SKM-1 treated with dmso at 0.1 percent for 144 hours (cell line): ENCODE results near the gene PLCB3.
"Not testable (repeated sequence)": the region's sequence is repeated elsewhere in the genome, so short reads cannot be mapped to it uniquely, and the experiment has no call there.

Experiments
- DNase-seq: peaks from one replicate; lab custom pipeline; 2025; ENCODE audit not compliant: unreplicated experiment; lab: John Stamatoyannopoulos, UW

PLCB3 gene

DNA sequence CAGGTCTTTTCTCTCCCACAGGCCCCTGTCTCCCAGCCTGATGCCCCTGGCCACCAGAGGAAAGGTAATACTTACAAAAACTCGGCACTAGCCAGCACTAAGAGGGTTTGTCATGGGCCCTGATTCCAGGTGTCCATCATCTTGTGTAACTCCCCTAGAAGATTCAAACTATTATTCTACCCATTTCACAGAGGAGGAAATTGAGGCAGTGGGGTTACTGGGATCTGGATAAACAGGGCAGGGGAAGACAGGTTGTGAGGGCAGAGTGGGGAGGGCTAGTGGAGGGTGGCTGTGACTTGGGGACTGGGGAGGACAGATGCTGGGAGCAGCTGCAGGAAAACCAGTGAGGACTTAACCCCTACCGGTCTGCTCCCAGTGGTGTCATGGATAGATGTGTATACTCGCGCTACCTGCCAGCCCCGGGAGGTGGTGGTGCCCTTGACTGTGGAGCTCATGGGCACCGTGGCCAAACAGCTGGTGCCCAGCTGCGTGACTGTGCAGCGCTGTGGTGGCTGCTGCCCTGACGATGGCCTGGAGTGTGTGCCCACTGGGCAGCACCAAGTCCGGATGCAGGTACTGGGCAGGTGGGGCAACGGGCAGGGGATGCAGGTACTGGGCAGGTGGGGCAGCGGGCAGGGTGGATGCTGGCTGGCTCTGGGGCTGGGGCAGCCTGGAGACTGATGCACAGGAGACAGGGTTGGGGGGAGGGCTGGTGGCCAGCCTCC, 15.7 kb upstream of the PLCB3 start:
- no peak for DNase-seq

DNA sequence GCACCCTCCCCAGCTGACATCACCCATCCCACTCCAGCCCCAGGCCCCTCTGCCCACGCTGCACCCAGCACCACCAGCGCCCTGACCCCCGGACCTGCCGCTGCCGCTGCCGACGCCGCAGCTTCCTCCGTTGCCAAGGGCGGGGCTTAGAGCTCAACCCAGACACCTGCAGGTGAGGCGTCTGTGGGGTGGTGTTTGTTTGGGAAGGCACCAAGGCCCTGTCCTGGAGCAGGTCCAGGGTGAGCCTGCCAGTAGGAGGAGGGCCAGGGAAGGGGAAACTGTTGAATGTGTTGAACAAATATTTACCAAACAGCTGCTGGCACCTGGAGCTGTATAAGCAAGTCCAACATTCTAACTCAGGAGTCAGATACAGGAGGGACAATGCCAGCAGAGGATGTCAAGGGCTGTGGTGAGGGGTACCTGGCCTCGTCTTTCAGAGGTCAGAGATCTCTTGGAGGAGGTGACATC, 13.8 kb upstream of the PLCB3 start:
- DNase-seq, result no peak

DNA sequence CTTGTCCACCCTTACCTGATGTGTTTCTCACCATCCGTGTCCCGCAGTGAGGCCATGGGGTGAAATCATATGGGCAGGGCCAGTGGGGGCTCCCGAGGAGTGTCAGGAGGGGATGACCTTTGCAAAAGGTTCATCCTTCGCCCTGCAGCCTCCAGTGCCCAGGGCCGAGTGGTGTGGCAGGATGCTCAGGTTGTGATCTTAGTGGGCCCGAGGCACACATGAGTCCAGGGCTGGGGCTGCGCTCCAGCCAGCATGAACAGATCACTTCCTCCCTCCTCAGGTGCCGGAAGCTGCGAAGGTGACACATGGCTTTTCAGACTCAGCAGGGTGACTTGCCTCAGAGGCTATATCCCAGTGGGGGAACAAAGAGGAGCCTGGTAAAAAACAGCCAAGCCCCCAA, 13.3 kb upstream of the PLCB3 start:
- DNase-seq, result no peak

- peak; percentile 79 for DNase-seq
These were observed 12.3 kb upstream of the PLCB3 start for GRCh38 chr11:64238999-64239398.

DNA sequence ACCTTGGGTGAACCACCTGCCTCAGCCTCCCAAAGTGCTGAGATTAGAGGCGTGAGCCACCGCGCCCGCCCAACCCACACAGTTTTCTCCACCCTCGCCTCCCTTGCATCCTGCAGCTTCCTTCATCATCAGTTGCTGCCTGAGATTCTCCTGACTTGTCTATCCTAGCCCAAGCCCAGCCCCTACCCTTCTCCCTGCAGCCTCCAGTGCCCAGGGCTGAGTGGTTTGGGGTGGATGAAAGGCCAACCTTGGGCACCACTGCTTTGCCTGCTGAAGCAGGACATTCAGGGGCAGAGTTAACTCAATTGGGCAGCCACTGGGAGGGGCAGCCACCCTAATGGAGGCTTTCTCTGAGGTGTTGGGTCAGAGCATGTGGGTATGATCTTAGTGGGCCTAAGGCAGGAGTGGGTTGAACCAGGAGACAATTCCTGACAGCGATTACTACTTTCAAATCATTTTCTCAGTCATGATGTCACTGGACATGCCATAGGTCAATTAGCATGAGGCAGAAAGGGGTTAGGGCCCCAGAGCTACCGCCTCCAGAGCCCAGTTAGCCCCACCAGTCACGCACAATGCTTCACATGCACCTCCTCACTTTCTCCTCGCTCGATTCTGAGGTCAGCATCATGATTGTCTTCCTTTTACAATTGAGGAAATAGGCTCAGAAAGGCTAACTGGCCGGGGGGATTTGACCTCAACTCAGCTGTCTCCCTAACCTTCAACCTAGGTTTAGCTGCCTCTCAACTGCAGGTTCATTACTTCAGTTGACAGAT, 11.5 kb upstream of the PLCB3 start:
- peak; percentile 95 for DNase-seq

DNA sequence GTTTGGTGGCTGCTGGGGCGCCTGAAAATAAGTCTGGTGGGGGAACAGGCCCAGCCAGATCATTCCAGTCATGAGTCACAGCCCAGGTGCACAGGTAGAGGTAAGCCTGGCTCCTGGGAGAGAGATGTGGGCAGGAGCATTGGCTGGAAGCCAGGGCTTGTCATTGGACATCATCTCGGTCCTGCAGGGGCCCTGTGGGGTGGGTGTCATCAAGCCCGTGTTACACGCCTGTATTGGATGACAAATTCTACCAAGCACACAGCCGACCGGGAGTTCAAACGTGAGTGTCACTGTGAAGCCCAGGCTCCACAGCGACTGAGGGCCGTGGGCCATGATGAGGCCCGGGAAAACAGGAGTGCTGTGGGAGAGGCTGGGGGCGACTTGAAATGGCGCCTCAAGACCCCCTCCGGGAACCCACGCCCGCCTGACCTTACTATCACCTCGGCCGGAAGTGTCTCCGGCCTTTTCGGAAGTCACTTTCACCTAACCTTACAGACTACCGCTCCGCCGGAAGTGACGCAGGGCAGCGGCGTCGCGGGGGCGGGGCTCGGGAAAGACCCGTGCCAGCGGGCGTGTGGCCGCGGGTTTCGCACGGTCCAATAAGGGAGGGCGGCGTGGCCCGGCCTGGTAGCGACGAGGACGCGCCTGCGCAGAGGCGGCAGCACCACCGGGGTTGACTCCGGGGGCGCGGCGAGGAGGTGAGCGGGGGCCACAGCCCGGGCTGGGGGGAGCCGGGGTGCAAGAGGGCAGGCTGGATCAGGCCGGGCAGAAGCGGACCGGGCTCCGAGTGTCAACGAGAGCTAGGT, 10.7 kb upstream of the PLCB3 start, which contains the start of gene FKBP2:
TSS of gene FKBP2 (plus strand) at position 661 of the 806 bp plus-strand sequence. CDS start 1,293 bp downstream, outside the sequence.
- peak; percentile 88 for DNase-seq

GRCh38 chr11:64241241-64241490, 10.2 kb upstream of the PLCB3 start:
- no peak for DNase-seq

GRCh38 chr11:64241491-64242374, 9.6 kb upstream of the PLCB3 start:
- peak; percentile 96 for DNase-seq

DNA sequence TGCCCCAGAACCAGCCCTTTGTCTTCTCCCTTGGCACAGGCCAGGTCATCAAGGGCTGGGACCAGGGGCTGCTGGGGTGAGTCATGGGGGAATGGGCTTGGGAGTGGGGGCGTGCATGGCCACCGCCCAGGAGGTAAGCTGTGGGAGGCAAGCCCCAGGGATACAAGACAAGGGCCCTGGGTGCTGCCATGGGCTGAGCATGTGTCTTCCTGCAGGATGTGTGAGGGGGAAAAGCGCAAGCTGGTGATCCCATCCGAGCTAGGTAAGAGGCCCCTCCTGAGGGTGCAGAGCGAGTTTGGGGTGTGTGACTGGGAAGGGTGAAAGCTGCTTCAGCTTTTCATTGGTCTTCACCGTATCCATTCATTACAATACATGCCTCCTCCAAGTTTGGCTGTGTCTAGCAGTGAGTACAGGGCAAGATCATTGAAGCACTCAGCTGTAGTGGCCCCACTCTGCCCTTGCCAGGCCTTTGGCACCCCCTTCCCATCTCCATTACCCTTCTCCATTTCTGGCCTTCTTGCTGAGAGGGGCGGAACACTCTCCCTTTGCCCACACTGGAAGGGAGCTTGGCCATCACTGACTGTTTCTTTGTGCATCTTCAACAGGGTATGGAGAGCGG, 8.0 kb upstream of the PLCB3 start:
- no peak for DNase-seq

- no peak for DNase-seq
These were observed 7.2 kb upstream of the PLCB3 start for GRCh38 chr11:64244107-64244506.

GRCh38 chr11:64244966-64245365, 6.4 kb upstream of the PLCB3 start:
- DNase-seq, result no peak

DNA sequence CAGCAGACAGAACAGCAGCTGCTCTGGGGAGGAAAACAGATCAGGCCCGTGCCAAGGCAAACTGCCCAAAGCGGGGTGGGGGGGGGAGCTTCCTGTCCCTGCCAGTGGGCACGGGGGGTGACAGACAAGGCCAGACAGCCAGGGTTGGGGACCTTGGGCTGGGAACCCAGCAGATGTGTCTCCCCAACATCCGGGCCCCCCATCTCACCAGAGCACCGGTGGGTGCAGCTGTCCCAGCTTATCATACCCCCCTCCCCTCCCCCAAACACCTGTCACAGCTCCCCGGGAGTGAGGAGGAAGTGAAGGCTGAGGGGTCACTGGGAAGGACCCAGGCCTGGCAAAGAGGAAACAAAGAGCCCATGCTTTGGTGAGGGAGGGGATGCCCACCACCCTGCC, 5.9 kb upstream of the PLCB3 start:
- no peak for DNase-seq

- no peak for DNase-seq
These were observed 5.3 kb upstream of the PLCB3 start for GRCh38 chr11:64245797-64246620.

DNA sequence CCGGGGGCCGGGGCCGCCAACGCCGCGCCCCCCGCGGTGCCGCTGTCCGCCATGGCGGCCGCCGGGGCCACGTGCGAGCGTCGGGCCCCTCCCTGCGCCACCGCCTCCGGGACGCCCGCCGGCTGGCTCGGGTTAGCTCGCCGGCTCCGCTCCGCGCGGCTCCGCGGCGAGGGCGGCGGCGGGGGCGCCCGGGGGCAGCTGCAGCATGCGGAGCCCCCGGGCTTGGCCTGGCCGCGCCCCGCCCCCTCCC, 4.8 kb upstream of the PLCB3 start:
- not testable (repeated sequence) for DNase-seq

- peak; percentile 75 for DNase-seq
These were observed 4.2 kb upstream of the PLCB3 start, which contains the start of gene PPP1R14B for GRCh38 chr11:64246871-64247728. Gene PPP1R14B (minus strand): TSS chr11:64246943. CDS start chr11:64246673, 270 bp downstream.

DNA sequence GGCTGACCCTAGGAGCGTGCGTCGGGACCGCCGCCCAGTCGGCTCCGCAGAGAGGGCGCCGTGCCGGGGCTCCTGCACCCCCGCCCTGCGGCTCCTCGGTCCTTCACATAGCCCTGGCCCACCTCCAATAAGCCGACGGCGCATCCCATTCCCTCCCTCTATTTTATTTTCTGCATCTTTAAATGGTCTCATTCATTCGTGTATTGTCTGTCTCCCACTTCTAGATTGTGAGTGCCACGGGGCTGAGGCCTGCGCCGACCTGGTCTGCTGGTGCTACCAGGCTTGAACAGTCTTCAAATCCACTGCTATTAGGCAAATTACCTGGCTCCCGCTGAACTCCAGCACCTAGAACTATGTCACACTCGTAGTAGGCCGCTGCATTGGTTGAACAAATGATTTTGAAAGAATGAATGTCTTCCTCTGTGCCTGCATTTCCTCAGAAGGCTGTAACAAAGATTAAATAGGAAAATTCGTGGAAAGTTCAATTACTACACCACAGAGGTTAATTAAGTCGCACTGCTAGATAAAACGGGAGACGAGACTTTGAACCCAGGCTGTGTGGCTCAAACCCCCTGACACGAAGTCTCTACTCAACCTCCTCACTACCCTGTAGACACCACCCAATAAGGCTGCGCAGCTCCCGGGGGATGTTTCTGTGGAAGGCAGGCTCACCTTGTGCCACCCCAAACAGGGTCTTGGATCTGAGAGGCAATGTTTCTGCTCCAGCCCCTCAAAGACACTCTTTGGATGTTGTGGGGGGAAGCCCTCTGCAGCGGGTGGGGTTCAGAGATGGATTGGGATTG, 3.4 kb upstream of the PLCB3 start:
- no peak for DNase-seq

- DNase-seq, result no peak
These were observed 2.8 kb upstream of the PLCB3 start for GRCh38 chr11:64248578-64248977.

- no peak for DNase-seq
These were observed 2.3 kb upstream of the PLCB3 start for GRCh38 chr11:64249038-64249437.
